ENCODE results near the gene COX7C.

Gene COX7C

GRCh38 chr5:86665984-86666760 lies 48.4 kb downstream of the COX7C start:
- DNase-seq (ENCODE audit: low read depth), result no peak

- DNase-seq (ENCODE audit: low read depth), result no peak
Measured at GRCh38 chr5:86666981-86667380, 49.2 kb downstream of the COX7C start.

All from HS-27A (cell line).